Measurements from ENCODE around the gene CD276. TPM values are rescaled to one million over a fixed set of nuclear protein-coding genes. Genes with fewer than 3 reads are reported as not detected.

CD276 gene
- total and polyA plus RNA-seq, 2 experiments from 2014 or later, result 127 to 172 TPM

GRCh38 chr15:73691396-73691795, 7.2 kb downstream of the CD276 start:
- Histone ChIP-seq H3K27me3 (no peaks in the 10 kb centered on the region), H3K36me3 (no peaks in the 10 kb centered on the region), H3K9me3 (ENCODE audit: low read depth) (no peaks in the 10 kb centered on the region), H3K4me3 (no peak overlapping the region), H3K4me1 (ENCODE audit: low read depth) (peaks cover 28% of the 10 kb centered on the region), H3K27ac (peak overlapping the region; percentile 2)
- TF ChIP-seq CTCF (IDR thresholded peaks at IDR 0.05; ENCODE audit: low read depth, low read length), result peak; percentile 36
- peak; percentile 73 to 82 for DNase-seq (ENCODE audit: low read depth in 1 of 2, low spot score in 1 of 2)

DNA sequence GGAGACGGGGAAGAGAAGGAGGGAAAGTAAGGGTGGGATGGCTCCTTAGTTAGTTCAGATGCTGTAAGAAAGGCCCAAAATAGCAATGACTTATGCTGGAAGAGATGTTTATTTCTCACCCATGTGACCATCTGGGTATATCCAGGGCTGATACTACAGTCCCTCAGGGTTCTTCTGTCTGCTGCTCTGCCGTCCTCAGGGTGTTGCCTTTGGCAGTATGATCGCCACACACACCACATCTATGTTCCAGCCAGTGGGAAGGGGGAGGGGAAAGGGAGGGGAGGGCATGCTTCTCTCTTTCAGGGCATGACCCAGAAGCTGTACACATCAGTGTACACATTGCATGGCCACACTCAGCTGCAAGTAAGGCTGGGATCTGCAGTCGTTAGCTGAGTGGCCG, 10.2 kb downstream of the CD276 start:
- H3K36me3 ChIP-seq, result no peaks in the 10 kb centered on the region
- TF ChIP-seq CTCF (IDR thresholded peaks at IDR 0.05; ENCODE audit: low read depth, low read length), result no peak
- DNase-seq (ENCODE audit: low read depth in 1 of 2, low spot score in 1 of 2), result no peak
- no peak overlapping the region for H3K4me3 ChIP-seq
- peaks cover 19% of the 10 kb centered on the region for H3K4me1 ChIP-seq (ENCODE audit: low read depth)
- no peaks in the 10 kb centered on the region for H3K9me3 ChIP-seq (ENCODE audit: low read depth)
- H3K27ac ChIP-seq, result no peak overlapping the region
- H3K27me3 ChIP-seq, result no peaks in the 10 kb centered on the region

- no peak for TF ChIP-seq CTCF (IDR thresholded peaks at IDR 0.05; ENCODE audit: low read depth, low read length)
- peaks cover 17% of the 10 kb centered on the region for H3K4me1 ChIP-seq (ENCODE audit: low read depth)
- no peak overlapping the region for H3K4me3 ChIP-seq
- H3K27ac ChIP-seq, result no peak overlapping the region
- no peaks in the 10 kb centered on the region for H3K36me3 ChIP-seq
- no peak for DNase-seq (ENCODE audit: low read depth in 1 of 2, low spot score in 1 of 2)
- no peaks in the 10 kb centered on the region for H3K9me3 ChIP-seq (ENCODE audit: low read depth)
- H3K27me3 ChIP-seq, result no peaks in the 10 kb centered on the region
These were observed 11.8 kb downstream of the CD276 start for GRCh38 chr15:73695773-73696640.

- Histone ChIP-seq H3K4me3 (no peak overlapping the region), H3K9me3 (ENCODE audit: low read depth) (no peaks in the 10 kb centered on the region), H3K4me1 (ENCODE audit: low read depth) (peaks cover 11% of the 10 kb centered on the region)
These were observed 12.4 kb downstream of the CD276 start for GRCh38 chr15:73696641-73697001.

DNA sequence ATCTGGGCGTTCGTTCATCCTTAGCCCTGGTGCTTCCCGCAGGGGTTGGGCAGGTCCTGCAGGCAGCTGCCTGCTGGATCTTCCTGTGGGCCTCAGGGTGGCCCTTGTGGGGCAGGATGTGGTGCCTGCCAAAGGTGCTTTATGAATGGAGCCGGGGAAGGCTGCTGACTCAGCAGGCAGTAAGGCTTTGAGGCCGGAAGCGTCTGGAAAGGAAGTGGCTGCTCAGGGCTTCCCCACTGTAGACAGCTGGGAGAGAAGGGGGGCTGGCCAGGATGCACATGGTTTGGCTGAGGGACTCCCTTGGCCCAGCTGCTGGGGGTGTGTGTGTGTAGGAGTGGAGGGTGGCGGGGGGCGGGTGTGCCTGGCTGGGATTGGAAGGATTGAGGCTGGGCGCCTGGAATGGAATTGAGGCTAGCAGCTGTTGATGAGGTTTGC, 12.9 kb downstream of the CD276 start:
- DNase-seq (ENCODE audit: low read depth in 1 of 2, low spot score in 1 of 2), result peak; percentile 38 to 98
- Histone ChIP-seq H3K4me1 (ENCODE audit: low read depth) (peaks cover 7% of the 10 kb centered on the region), H3K9me3 (ENCODE audit: low read depth) (no peaks in the 10 kb centered on the region), H3K27ac (no peak overlapping the region), H3K36me3 (no peaks in the 10 kb centered on the region), H3K4me3 (no peak overlapping the region), H3K27me3 (no peaks in the 10 kb centered on the region)
- no peak for TF ChIP-seq CTCF (IDR thresholded peaks at IDR 0.05; ENCODE audit: low read depth, low read length)

More at GRCh38 chr15:73696641-73697001, 12.4 kb downstream of the CD276 start:
- Histone ChIP-seq H3K27me3 (no peaks in the 10 kb centered on the region), H3K36me3 (no peaks in the 10 kb centered on the region), H3K27ac (no peak overlapping the region)
- TF ChIP-seq CTCF (IDR thresholded peaks at IDR 0.05; ENCODE audit: low read depth, low read length), result no peak
- no peak for DNase-seq (ENCODE audit: low read depth in 1 of 2, low spot score in 1 of 2)
